ENCODE data around the gene ENG.

ENG gene

DNA sequence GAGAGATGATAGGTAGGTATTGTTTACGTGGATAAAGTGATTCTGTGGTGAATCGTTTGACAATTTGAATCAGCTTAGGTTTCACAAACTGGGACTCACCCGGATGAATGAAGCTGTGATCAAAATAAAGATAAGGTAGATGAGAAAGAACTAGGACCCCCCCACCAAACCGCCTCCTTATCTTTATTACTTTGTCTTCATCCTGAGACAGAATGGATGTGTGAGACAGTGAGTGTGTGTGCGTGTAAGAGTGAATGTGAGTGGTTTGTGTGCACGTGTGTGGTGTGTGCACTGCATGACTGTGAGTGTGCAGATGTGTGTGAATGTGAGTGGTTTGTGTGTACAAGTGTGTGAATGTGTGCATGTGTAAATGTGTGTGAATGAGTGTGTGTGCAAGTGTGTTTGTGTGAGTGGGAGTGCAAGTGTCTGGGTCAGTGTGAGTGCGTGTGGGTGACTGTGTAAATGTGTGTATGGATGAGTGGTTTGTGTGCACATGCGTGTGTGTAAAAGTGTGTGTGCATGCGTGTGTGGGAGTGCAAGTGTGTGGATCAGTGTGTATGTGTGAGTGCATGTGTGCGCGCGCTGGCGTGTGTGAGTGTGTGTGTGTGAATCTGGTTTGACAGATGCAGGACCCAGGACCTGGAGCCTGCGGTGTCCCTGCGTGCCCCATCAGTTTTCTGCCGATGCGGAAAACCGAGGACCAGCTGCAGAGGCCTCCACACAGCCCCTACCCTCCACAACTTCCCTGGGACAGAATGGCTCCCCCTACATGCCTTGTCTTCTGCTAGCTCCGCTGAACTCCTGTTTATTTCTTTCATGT is 11.4 kb upstream of the ENG start:
- DNase-seq (ENCODE audit: insufficient read length, low spot score) (no peak), FAIRE-seq (no peak)
- no peak for TF ChIP-seq POLR2A (IDR thresholded peaks at IDR 0.05; ENCODE audit: low read depth, low read length)

DNA sequence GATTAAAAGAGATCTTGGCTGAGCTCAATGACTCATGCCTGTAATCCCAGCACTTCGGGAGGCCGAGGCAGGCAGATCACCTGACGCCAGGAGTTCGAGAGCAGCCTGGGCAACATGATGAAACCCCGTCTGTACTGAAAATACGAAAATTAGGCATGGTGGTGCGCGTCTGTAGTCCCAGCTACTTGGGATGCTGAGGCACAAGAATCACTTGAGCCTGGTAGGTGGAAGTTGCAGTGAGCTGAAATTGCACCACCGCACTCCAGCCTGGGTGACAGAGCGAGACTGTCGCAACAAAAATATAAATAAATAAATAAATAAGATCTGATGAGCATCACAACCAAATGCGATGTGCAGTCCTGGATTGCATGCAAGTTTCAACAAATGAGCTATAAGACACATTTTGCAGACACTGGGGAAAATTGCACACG is 8.7 kb upstream of the ENG start:
- TF ChIP-seq POLR2A (IDR thresholded peaks at IDR 0.05; ENCODE audit: low read depth, low read length), result no peak
- DNase-seq (ENCODE audit: insufficient read length, low spot score), result no peak
- FAIRE-seq, result no peak

DNA sequence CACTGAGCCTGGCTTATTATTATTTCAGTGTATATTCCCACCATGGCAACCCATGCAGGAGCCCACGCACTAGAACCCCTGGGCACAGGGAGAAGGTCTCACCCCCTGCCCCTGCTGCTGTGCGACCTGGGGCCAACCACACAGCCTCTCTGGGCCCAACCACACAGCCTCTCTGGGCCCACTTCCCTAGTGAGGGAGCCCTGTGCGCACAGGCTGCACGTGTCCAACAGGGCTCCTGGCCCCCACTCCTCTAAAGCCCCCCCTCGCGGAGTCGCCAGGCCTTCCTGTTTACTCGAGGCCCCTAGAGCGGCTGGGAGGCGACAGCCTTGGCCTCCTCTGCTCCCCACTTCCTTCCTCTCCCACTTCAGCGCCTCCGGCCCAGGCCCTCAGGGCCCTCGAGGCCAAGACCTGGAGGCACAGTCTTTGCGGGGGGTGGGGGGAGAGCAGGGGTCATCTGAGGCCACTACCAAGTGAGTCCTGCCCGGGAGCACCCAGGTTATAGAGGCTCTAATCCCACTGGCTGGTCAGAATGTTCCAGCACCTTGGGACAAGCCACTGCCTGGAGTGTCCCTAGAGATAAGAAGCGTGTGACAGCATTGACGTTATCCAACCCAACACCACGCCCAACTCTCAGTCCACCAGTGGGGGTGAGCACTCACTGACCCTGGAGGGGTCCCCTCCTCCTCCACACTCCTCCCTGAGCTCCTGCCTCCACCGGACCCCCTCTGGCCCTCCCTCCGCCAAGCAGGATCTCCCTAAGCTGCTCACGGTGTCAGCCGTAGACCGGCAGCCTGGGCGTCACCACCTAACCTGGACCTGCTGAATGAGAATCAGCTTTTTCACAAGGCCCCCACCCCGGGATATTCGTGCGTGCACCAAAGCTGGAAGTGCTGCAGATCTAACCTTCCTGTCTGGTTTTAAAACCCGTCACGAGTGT is 7.9 kb upstream of the ENG start:
- FAIRE-seq (no peak), DNase-seq (ENCODE audit: insufficient read length, low spot score) (no peak)
- no peak for TF ChIP-seq POLR2A (IDR thresholded peaks at IDR 0.05; ENCODE audit: low read depth, low read length)

DNA sequence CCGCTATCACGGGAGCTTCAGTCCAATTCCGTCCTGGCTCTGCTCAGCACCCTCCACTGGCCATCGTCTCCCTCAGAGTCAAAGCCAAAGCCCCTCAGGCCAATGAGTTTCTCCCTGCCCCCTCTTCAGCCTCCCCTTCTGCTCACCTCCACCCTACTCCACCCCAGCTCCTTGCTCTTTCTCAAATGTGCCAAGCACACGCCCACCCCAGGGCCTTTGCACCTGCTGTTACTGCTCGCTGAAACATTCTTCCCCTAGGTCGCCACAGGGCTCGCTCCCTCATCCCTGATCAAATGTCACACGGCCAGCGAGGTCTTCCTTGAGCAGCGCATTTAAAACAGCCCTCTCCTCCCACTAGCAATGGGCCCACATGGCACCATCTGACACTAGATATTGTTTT is 6.3 kb upstream of the ENG start:
- DNase-seq (ENCODE audit: insufficient read length, low spot score) (no peak), FAIRE-seq (no peak)
- no peak for TF ChIP-seq POLR2A (IDR thresholded peaks at IDR 0.05; ENCODE audit: low read depth, low read length)

DNA sequence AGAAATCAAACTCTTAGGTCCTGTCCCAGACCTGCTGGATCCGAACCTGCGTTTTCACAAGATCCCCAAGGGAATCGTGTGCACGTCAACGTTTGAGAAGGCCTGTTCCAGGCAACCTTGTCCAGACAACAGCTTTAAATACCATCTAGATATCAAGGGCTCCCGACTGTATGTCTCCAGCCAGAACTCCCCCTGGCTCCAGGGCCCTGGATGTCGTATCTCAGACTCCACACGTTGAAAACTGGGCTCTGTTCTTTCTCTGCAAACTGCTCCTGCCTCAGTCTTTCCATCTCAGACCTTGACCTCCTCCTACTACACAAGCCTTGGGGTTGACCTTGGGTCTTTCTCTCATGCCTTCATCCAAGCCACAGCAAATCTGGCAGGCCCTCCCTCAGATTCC is 5.8 kb upstream of the ENG start:
- DNase-seq (ENCODE audit: insufficient read length, low spot score) (no peak), FAIRE-seq (no peak)
- TF ChIP-seq POLR2A (IDR thresholded peaks at IDR 0.05; ENCODE audit: low read depth, low read length), result no peak

DNA sequence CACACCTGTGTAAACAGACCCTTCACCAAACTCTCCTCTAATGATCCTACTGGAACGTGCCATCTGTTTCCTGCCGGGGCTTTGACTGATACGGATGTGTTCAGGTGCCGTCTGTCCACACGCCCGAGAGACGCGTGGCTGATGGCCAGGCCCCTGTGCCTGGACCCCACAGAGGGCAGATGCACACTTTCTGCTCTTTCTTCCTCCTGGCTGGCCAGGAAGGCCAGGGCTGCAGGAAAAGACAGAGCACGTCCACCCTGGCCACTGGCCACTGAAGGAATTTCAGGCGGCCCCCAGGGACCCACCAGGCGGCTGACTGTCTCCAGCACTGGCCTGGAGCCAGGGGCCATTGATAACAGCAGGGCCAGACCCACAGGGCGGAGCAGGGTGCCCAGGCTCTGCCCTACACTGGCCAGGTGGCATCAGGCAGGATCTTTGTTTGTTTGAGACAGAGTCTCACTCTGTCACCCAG is 3.6 kb upstream of the ENG start:
- FAIRE-seq (no peak), DNase-seq (ENCODE audit: insufficient read length, low spot score) (no peak)
- TF ChIP-seq POLR2A (IDR thresholded peaks at IDR 0.05; ENCODE audit: low read depth, low read length), result no peak

DNA sequence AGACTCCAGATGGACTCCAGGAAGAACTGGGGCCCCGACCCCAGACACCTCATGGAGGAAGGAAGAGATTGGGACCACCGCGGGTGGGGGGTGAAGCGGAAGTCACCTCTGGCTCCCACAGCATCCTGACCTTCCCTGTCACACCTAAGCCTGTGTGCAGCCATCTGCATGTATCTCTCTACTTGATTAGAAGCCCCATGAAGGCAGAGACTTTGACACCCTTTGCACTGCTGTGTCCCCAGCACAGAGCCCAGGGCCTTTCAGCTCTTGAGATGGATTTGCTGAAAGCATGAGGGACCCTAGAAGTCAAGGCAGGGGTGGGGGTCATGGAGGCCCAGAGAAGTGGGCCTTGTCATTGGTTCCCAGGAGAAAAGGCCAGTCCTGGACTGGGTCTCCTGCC is 2.8 kb upstream of the ENG start:
- FAIRE-seq (no peak), DNase-seq (ENCODE audit: insufficient read length, low spot score) (no peak)
- TF ChIP-seq POLR2A (IDR thresholded peaks at IDR 0.05; ENCODE audit: low read depth, low read length), result no peak

DNA sequence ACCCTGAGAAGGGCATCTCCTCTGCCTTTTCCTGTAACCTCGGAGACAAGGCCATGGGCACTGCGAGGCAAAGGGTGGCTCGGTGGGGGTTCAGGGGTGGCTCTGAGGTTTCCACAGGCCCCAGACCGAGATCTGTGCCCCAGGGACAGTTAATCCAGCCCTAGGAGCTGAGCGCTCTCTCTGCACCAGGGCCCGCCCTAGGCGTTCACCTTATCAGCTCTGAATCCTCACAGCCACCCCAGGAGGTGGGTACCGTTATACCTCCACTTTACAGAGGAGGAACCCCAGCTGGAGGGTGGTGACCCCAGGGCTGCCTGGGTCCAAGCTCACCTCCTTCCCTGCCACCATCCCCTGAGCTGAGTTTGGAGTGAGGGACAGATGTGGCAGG is 2.3 kb upstream of the ENG start:
- DNase-seq (ENCODE audit: insufficient read length, low spot score) (no peak), FAIRE-seq (no peak)
- TF ChIP-seq POLR2A (IDR thresholded peaks at IDR 0.05; ENCODE audit: low read depth, low read length), result no peak

DNA sequence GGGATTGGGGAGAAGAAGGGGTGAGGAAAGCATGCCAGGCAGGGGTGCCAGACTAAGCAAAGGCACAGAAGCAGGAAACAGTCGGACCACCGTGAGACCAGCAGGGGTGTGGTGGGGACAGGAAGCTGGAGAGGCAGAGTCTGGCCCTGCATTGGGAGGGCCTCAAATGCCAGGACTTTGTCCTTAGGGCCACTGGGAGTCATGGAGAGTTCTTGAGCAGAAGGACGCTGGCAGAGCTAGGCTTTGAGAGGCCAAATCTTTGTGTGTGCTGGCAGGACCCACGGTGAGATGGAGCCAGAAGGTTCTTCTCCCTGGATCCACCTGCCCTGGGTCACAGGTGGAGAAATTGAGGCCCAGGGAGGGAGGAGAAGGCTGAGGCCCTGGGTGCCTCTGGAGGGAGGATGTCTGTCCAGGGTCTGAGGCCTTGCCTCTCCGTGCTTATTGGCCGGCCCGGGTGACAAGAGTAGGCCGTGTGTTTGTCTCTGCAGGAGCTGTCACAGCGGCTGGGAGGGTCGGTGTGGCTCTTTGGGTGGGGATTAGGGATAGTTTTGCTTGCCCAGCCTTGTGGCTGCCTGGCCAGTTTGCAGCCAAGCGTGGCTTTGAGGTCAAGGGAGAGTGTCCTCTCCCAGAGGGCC is 1.8 kb upstream of the ENG start:
- FAIRE-seq, result no peak
- no peak for TF ChIP-seq POLR2A (IDR thresholded peaks at IDR 0.05; ENCODE audit: low read depth, low read length)
- DNase-seq (ENCODE audit: insufficient read length, low spot score), result no peak

DNA sequence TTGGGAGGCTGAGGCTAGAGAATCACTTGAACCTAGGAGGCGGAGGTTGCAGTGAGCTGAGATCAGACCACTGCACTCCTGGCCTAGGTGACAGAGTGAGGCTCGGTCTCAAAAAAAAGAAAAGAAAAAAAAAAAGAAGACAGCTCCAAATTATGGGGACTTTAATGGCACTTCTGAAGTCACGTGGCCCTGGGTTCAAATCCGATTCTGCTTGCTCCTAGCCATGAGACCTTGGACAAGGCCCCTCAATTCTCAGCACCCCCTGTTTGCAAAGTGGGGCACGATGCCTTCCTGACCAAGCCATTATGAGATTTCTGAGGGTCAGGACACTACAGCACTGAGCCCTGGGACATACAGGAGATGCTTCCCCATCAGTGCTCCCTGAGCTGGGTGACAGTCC is 1.1 kb upstream of the ENG start:
- FAIRE-seq (no peak), DNase-seq (ENCODE audit: insufficient read length, low spot score) (no peak)
- TF ChIP-seq POLR2A (IDR thresholded peaks at IDR 0.05; ENCODE audit: low read depth, low read length), result no peak

DNA sequence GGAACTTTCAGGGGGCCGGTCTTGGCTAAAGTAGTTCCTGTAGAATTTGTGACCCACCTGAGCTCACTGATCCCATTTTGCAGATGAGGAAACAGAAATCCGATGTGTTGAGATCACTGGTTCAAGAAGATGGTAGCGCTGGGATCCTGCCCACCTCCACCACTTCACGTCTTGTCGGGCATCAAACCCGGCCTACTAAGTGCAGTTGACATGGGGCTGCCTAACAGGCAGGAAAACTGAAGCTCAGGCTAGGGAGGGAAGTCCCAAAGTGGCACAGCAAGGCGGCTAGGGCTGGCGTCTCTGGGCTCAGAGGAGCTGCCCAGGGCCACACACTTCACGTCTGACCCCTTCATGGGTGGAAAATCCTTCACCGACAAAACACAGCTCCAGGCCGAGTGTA is 502 bp upstream of the ENG start:
- DNase-seq (ENCODE audit: insufficient read length, low spot score) (no peak), FAIRE-seq (no peak)
- no peak for TF ChIP-seq POLR2A (IDR thresholded peaks at IDR 0.05; ENCODE audit: low read depth, low read length)

DNA sequence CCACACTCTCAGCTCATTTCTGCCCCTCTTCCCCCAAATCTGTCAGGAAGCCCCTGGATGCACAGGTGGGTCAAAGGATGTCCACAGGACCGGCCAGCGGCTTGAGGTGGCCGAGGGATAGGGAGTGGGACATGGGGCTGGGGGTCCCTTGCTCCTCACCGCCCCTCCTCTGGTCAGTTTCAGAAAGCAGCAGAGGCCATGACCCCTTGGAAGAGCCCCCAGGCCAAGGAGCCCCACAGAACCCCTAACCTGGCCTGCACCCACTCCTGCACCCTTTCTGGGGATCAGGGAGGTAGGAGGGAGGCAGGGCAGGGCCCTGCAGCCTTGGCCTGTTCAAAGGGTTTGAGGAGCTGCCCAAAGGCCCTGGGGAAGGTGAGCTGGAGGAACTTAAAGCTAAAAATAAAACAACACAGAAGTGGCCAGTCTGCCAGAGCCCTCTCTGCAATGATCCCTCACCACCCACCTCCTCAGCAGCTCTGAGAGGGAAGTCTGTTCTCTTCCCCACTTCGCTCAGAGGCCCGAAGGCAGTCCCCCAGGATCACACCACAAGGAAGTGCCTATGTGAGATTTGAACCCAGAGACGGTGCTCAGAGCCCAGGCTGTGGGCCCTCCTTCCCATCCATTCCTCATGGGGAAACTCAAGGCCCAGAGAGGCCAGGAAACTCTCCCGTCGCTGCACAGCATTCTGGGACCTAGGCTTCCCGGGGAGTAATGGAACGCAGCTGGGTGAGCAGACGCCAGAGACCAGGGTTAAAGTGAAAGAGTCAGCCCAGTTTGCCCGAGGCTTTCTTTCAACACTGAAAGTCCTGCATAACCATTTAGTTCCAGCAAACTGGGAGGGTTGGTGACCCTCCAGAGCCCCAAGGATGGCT is 910 bp downstream of the ENG start:
- TF ChIP-seq POLR2A (IDR thresholded peaks at IDR 0.05; ENCODE audit: low read depth, low read length), result no peak
- FAIRE-seq (no peak), DNase-seq (ENCODE audit: insufficient read length, low spot score) (no peak)

DNA sequence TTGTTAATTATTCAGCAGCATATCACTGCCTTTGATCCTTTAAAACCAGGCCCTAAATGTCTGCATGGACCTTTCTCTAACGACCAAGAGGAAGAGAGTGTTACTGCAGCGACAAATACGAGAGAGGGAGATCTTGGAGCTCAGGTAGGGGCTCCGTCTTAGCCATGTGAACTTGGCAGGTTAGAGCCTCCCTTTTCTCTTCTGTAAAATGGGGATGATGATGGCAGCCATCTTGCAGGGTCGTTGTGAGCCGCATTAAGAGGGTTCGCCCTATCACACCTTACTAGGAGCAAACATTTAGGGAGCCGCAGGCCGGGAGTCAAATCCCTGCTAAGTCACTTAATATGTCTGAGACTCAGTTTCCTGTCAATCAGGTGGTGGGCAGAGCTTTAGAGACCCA is 1.6 kb downstream of the ENG start:
- no peak for FAIRE-seq
- TF ChIP-seq POLR2A (IDR thresholded peaks at IDR 0.05; ENCODE audit: low read depth, low read length), result no peak
- DNase-seq (ENCODE audit: insufficient read length, low spot score), result no peak
